ENCODE results near the gene CDHR2.
"Not testable (repeated sequence)": the region's sequence is repeated elsewhere in the genome, so short reads cannot be mapped to it uniquely, and the experiment has no call there.

GRCh38 chr5:176550937-176551336 lies 1.8 kb downstream of the CDHR2 start:
- TF ChIP-seq CTCF (IDR thresholded peaks at IDR 0.05; ENCODE audit: low read length); EZH2 (IDR thresholded peaks at IDR 0.05; ENCODE audit: borderline replicate concordance, low read length): not testable (repeated sequence)

Measured in OCI-LY1 (cell line).